Aorta (tissue), 5 donors: ENCODE data around the gene CBY1. TPM values are rescaled to one million over a fixed set of nuclear protein-coding genes. Genes with fewer than 3 reads are reported as not detected.

ENCODE experiments used
- ATAC-seq: fragments of 200-7000 bp; cut with Tn5 transposase; one replicate; pipeline ENCODE4 v1.9.1; 2022; ENCODE audit warnings: moderate library complexity; ENCODE audit not compliant: low FRiP score
- DNase-seq, 2 donors: peaks; one replicate each; pipeline ENCODE4 v3.0.0-alpha.2; 2020
- H3K27ac ChIP-seq, 2 donors: one replicate each; pipeline ENCODE4 v1.5.1; 2013; ENCODE audit warnings: low read length in 2 of 2, mild to moderate bottlenecking in 2 of 2, moderate library complexity in 2 of 2, control low read depth in 1 of 2, inconsistent platforms in 1 of 2, low read depth in 1 of 2
- H3K27me3 ChIP-seq, 2 donors: one replicate each; pipeline ENCODE4 v1.6.1; 2013; ENCODE audit warnings: control low read depth in 1 of 2, low read length in 1 of 2, mild to moderate bottlenecking in 1 of 2, moderate library complexity in 1 of 2; ENCODE audit not compliant: insufficient read depth in 2 of 2, control insufficient read depth in 1 of 2
- H3K36me3 ChIP-seq, 2 donors: one replicate each; pipeline ENCODE4 v1.6.1; 2013; ENCODE audit warnings: control low read depth in 1 of 2, low read length in 1 of 2, mild to moderate bottlenecking in 1 of 2; ENCODE audit not compliant: insufficient read depth in 2 of 2, control insufficient read depth in 1 of 2
- H3K4me1 ChIP-seq, 2 donors: one replicate each; pipeline ENCODE4 v1.6.1; 2013; ENCODE audit warnings: low read length in 2 of 2, control low read depth in 1 of 2, mild to moderate bottlenecking in 1 of 2, moderate library complexity in 1 of 2; ENCODE audit not compliant: insufficient read depth in 2 of 2, control insufficient read depth in 1 of 2
- H3K4me3 ChIP-seq, 2 donors: one replicate each; pipeline ENCODE4 v1.5.1; 2013; ENCODE audit warnings: low read length in 2 of 2, control low read depth in 1 of 2, mild to moderate bottlenecking in 1 of 2
- H3K9me3 ChIP-seq: one replicate; pipeline ENCODE4 v1.6.1; 2013; ENCODE audit warnings: mild to moderate bottlenecking, low read length; ENCODE audit not compliant: control insufficient read depth
- WGBS, 2 donors: extraction: QIAGEN DNeasy Blood & Tissue Kit; methylation state at CpG; one replicate each; pipeline ENCODE4 v1.1.7; 2013; 5-methylcytosine and 5-hydroxymethylcytosine counted together
- intact Hi-C, 2 donors: fragments of 100-400 bp; cut with DNase I; formaldehyde crosslinking; loops; one replicate each; pipeline versions ENCODE4 v1.14.2 to v1.15.0; 2022
- polyA plus RNA-seq, 2 donors: library from polyadenylated mRNA; stranded (reverse); fragments of 200-250 nt; gene quantifications; one replicate each; pipeline ENCODE4 v1.2.3, GENCODE V29; 2013
- total RNA-seq, 2 donors: library from RNA; stranded (reverse); fragmentation: NEBNext Ultra II Directional; extraction: Animal tissue kit (Norgen Biotek cat#: 25700); gene quantifications; one replicate each; pipeline ENCODE4 v1.2.1, GENCODE V29; 2021
- donor health status: healthy with polysubstance abuse.
- donor health status: Bipolar disorder and iron deficiency.
- donor health status: DM: no; HTN: no; CAD: no.
- donor health status: DM: no; HTN: no; CAD: no.
- donor health status: DM: yes; HTN: yes; CAD: no.

CBY1 gene
- total and polyA plus RNA-seq, 4 donors, result 24.0 to 66.5 (median 49.9) TPM

- peak overlapping the region in 1 of 2 donors; percentile 10 for H3K27ac ChIP-seq
- WGBS, 2 donors, result 16 to 17% methylated on average over 6 of the region's 6 CpGs
- peak; percentile 88 for ATAC-seq
- no peak overlapping the region for H3K4me3 ChIP-seq
- intact Hi-C loops, result loop anchor here (1.0 to 5.0 kb wide), 2 partner anchors 13 to 34 kb away; partner anchors contain the start of gene GTPBP1 (in 1 of the 2)
- peak; percentile 81 to 89 for DNase-seq
- H3K36me3 ChIP-seq, result peaks cover 0 to 2% of the 10 kb centered on the region in 2 donors
- H3K9me3 ChIP-seq, result no peaks in the 10 kb centered on the region
- no peaks in the 10 kb centered on the region for H3K4me1 ChIP-seq
- no peaks in the 10 kb centered on the region for H3K27me3 ChIP-seq
These were observed 62.0 kb downstream of the CBY1 start for GRCh38 chr22:38718414-38718813.

- Histone ChIP-seq H3K4me1 (no peaks in the 10 kb centered on the region), H3K36me3 (peaks cover 0 to 2% of the 10 kb centered on the region in 2 donors), H3K27me3 (no peaks in the 10 kb centered on the region), H3K4me3 (no peak overlapping the region), H3K9me3 (no peaks in the 10 kb centered on the region), H3K27ac (no peak overlapping the region)
- DNase-seq (peak in 1 of 2 donors; percentile 28), ATAC-seq (no peak)
- 89 to 91% methylated on average over 6 of the region's 6 CpGs for WGBS, 2 donors
- intact Hi-C loops, result loop anchor here in 1 of 2 donors (5.0 kb wide), 1 partner anchor 33 kb away; no protein-coding TSS in a partner anchor
These were observed 62.8 kb downstream of the CBY1 start for GRCh38 chr22:38719196-38719595.

GRCh38 chr22:38720350-38720749, 63.9 kb downstream of the CBY1 start:
- 81 to 83% methylated on average over 3 of the region's 3 CpGs for WGBS, 2 donors
- no peak for ATAC-seq
- intact Hi-C loops, result no loop called here
- no peak overlapping the region for H3K4me3 ChIP-seq
- H3K27ac ChIP-seq, result no peak overlapping the region
- H3K36me3 ChIP-seq, result peaks cover 5 to 7% of the 10 kb centered on the region in 2 donors
- H3K4me1 ChIP-seq, result no peaks in the 10 kb centered on the region
- no peak for DNase-seq
- no peaks in the 10 kb centered on the region for H3K9me3 ChIP-seq
- H3K27me3 ChIP-seq, result no peaks in the 10 kb centered on the region

GRCh38 chr22:38721551-38721950, 65.1 kb downstream of the CBY1 start:
- ATAC-seq (no peak), DNase-seq (no peak)
- peaks cover 5 to 11% of the 10 kb centered on the region in 2 donors for H3K36me3 ChIP-seq
- no peaks in the 10 kb centered on the region for H3K9me3 ChIP-seq
- H3K27ac ChIP-seq, result no peak overlapping the region
- intact Hi-C loops, result no loop called here
- H3K4me3 ChIP-seq, result no peak overlapping the region
- H3K27me3 ChIP-seq, result no peaks in the 10 kb centered on the region
- whole genome bisulfite sequencing, 2 donors, result 85 to 89% methylated on average over 7 of the region's 7 CpGs
- no peaks in the 10 kb centered on the region for H3K4me1 ChIP-seq

Other genes with a start within 250 kb of the CBY1 start
- not detected for gene KCNJ4, start 201.4 kb upstream of the CBY1 start, total RNA-seq
- not detected for gene KCNJ4, start 201.4 kb upstream of the CBY1 start, polyA plus RNA-seq
- gene KDELR3, start 188.5 kb upstream of the CBY1 start, total RNA-seq, result 10 to 100 TPM; 12.9 to 24.0 TPM
- gene KDELR3, start 188.5 kb upstream of the CBY1 start, polyA plus RNA-seq, result 10 to 100 TPM; 17.6 to 25.8 TPM
- gene DDX17, start 150.3 kb upstream of the CBY1 start, total RNA-seq, result 100 to 1,000 TPM; 377 to 555 TPM
- 100 to 1,000 TPM in 1 of 2 donors, 10 to 100 TPM in 1; 50.0 to 355 TPM for gene DDX17, start 150.3 kb upstream of the CBY1 start, polyA plus RNA-seq
- gene DMC1, start 86.5 kb upstream of the CBY1 start, total RNA-seq, result 1 to 10 TPM; 1.5 TPM
- 1 to 10 TPM in 1 of 2 donors, under 1 TPM in 1; 0.84 to 2.5 TPM for gene DMC1, start 86.5 kb upstream of the CBY1 start, polyA plus RNA-seq
- gene FAM227A, start 246 bp upstream of the CBY1 start, total RNA-seq, result 1 to 10 TPM in 1 of 2 donors, under 1 TPM in 1; 0.78 to 1.3 TPM
- under 1 TPM in 1 of 2 donors, not detected in 1; 0.56 TPM for gene FAM227A, start 246 bp upstream of the CBY1 start, polyA plus RNA-seq
- gene TOMM22, start 25.3 kb downstream of the CBY1 start, total RNA-seq, result 10 to 100 TPM; 36.0 to 39.2 TPM
- gene TOMM22, start 25.3 kb downstream of the CBY1 start, polyA plus RNA-seq, result 10 to 100 TPM; 28.9 to 42.4 TPM
- 10 to 100 TPM; 54.0 to 54.7 TPM for gene JOSD1, start 44.3 kb downstream of the CBY1 start, total RNA-seq
- gene JOSD1, start 44.3 kb downstream of the CBY1 start, polyA plus RNA-seq, result 10 to 100 TPM; 19.7 to 30.0 TPM
- gene GTPBP1, start 49.3 kb downstream of the CBY1 start, total RNA-seq, result 10 to 100 TPM; 49.5 to 59.2 TPM
- 10 to 100 TPM; 10.5 to 21.6 TPM for gene GTPBP1, start 49.3 kb downstream of the CBY1 start, polyA plus RNA-seq
- gene SUN2, start 99.4 kb downstream of the CBY1 start, total RNA-seq, result 100 to 1,000 TPM; 275 to 495 TPM
- gene SUN2, start 99.4 kb downstream of the CBY1 start, polyA plus RNA-seq, result 100 to 1,000 TPM in 1 of 2 donors, 10 to 100 TPM in 1; 95.4 to 303 TPM
- 10 to 100 TPM in 1 of 2 donors, 1 to 10 TPM in 1; 8.2 to 10.8 TPM for gene DNAL4, start 137.5 kb downstream of the CBY1 start, total RNA-seq
- 10 to 100 TPM in 1 of 2 donors, 1 to 10 TPM in 1; 8.8 to 14.3 TPM for gene DNAL4, start 137.5 kb downstream of the CBY1 start, polyA plus RNA-seq
- 10 to 100 TPM; 16.5 to 21.9 TPM for gene NPTXR, start 187.4 kb downstream of the CBY1 start, total RNA-seq
- 10 to 100 TPM in 1 of 2 donors, 1 to 10 TPM in 1; 6.1 to 11.3 TPM for gene NPTXR, start 187.4 kb downstream of the CBY1 start, polyA plus RNA-seq
- gene CBX6, start 215.6 kb downstream of the CBY1 start, total RNA-seq, result 100 to 1,000 TPM in 1 of 2 donors, 10 to 100 TPM in 1; 97.2 to 104 TPM
- gene CBX6, start 215.6 kb downstream of the CBY1 start, polyA plus RNA-seq, result 10 to 100 TPM; 17.5 to 38.9 TPM